ENCODE measurements around the gene MGAT4C. TPM values are rescaled to one million over a fixed set of nuclear protein-coding genes. Genes with fewer than 3 reads are reported as not detected.

The MGAT4C gene
- total RNA-seq, 1 experiment from 2014 or later = 10.3 TPM

- no peaks in the 10 kb centered on the region for H3K9me3 ChIP-seq (ENCODE audit: low read depth, low read length, poor library complexity, severe bottlenecking)
- CTCF ChIA-PET = no interaction called here
- intact Hi-C loops (cut with micrococcal nuclease; ENCODE audit: unreplicated experiment) = no loop called here
- POLR2A ChIA-PET (ENCODE audit: low non-redundant PET) = no interaction called here
- no peaks in the 10 kb centered on the region for H3K36me3 ChIP-seq (ENCODE audit: insufficient read depth, low read length, poor library complexity, severe bottlenecking)
- TF ChIP-seq CTCF (conservative IDR thresholded peaks at IDR 0.05; ENCODE audit: low read depth, low read length) = no peak
- TF ChIP-seq EZH2 (IDR thresholded peaks at IDR 0.05; ENCODE audit: borderline replicate concordance, low read depth, low read length, poor library complexity, severe bottlenecking) = no peak
- peaks cover 10% of the 10 kb centered on the region for H3K4me1 ChIP-seq (ENCODE audit: insufficient read depth, low read length, poor library complexity, severe bottlenecking)
- no TSS peak for BruUV-seq (replicated peaks)
- no peak overlapping the region for H3K27ac ChIP-seq (ENCODE audit: low read depth, low read length, poor library complexity, severe bottlenecking)
- DNase-seq (ENCODE audit: low spot score) = no peak
- H3K27me3 ChIP-seq (replicated peaks; ENCODE audit: insufficient read depth, low read depth, low read length, poor library complexity) = no peaks in the 10 kb centered on the region
- no peak overlapping the region for H3K4me3 ChIP-seq (ENCODE audit: low read depth, low read length, poor library complexity, severe bottlenecking)
These were observed 108.1 kb downstream of the MGAT4C start for GRCh38 chr12:86148071-86148470.

- POLR2A ChIA-PET (ENCODE audit: low non-redundant PET) = no interaction called here
- Histone ChIP-seq H3K27ac (ENCODE audit: low read depth, low read length, poor library complexity, severe bottlenecking) (no peak overlapping the region), H3K9me3 (ENCODE audit: low read depth, low read length, poor library complexity, severe bottlenecking) (no peaks in the 10 kb centered on the region), H3K4me3 (ENCODE audit: low read depth, low read length, poor library complexity, severe bottlenecking) (no peak overlapping the region), H3K4me1 (ENCODE audit: insufficient read depth, low read length, poor library complexity, severe bottlenecking) (peaks cover 13% of the 10 kb centered on the region), H3K27me3 (replicated peaks; ENCODE audit: insufficient read depth, low read depth, low read length, poor library complexity) (no peaks in the 10 kb centered on the region), H3K36me3 (ENCODE audit: insufficient read depth, low read length, poor library complexity, severe bottlenecking) (no peaks in the 10 kb centered on the region)
- intact Hi-C loops (cut with micrococcal nuclease; ENCODE audit: unreplicated experiment) = no loop called here
- no peak for DNase-seq (ENCODE audit: low spot score)
- BruUV-seq (replicated peaks) = no TSS peak
- CTCF ChIA-PET = no interaction called here
- TF ChIP-seq CTCF (conservative IDR thresholded peaks at IDR 0.05; ENCODE audit: low read depth, low read length) (no peak), EZH2 (IDR thresholded peaks at IDR 0.05; ENCODE audit: borderline replicate concordance, low read depth, low read length, poor library complexity, severe bottlenecking) (no peak)
These were observed 111.0 kb downstream of the MGAT4C start for GRCh38 chr12:86145156-86145555.

- TF ChIP-seq CTCF (conservative IDR thresholded peaks at IDR 0.05; ENCODE audit: low read depth, low read length) (no peak), EZH2 (IDR thresholded peaks at IDR 0.05; ENCODE audit: borderline replicate concordance, low read depth, low read length, poor library complexity, severe bottlenecking) (no peak)
- no peak overlapping the region for H3K27ac ChIP-seq (ENCODE audit: low read depth, low read length, poor library complexity, severe bottlenecking)
- H3K4me1 ChIP-seq (ENCODE audit: insufficient read depth, low read length, poor library complexity, severe bottlenecking) = peaks cover 4% of the 10 kb centered on the region
- CTCF ChIA-PET = no interaction called here
- no peaks in the 10 kb centered on the region for H3K9me3 ChIP-seq (ENCODE audit: low read depth, low read length, poor library complexity, severe bottlenecking)
- DNase-seq (ENCODE audit: low spot score) = no peak
- H3K36me3 ChIP-seq (ENCODE audit: insufficient read depth, low read length, poor library complexity, severe bottlenecking) = no peaks in the 10 kb centered on the region
- no TSS peak for BruUV-seq (replicated peaks)
- H3K4me3 ChIP-seq (ENCODE audit: low read depth, low read length, poor library complexity, severe bottlenecking) = no peak overlapping the region
- no peaks in the 10 kb centered on the region for H3K27me3 ChIP-seq (replicated peaks; ENCODE audit: insufficient read depth, low read depth, low read length, poor library complexity)
- intact Hi-C loops (cut with micrococcal nuclease; ENCODE audit: unreplicated experiment) = no loop called here
- POLR2A ChIA-PET (ENCODE audit: low non-redundant PET) = no interaction called here
These were observed 113.0 kb downstream of the MGAT4C start for GRCh38 chr12:86143162-86143561.
